Measurements from ENCODE around the gene MATK.

The MATK gene

DNA sequence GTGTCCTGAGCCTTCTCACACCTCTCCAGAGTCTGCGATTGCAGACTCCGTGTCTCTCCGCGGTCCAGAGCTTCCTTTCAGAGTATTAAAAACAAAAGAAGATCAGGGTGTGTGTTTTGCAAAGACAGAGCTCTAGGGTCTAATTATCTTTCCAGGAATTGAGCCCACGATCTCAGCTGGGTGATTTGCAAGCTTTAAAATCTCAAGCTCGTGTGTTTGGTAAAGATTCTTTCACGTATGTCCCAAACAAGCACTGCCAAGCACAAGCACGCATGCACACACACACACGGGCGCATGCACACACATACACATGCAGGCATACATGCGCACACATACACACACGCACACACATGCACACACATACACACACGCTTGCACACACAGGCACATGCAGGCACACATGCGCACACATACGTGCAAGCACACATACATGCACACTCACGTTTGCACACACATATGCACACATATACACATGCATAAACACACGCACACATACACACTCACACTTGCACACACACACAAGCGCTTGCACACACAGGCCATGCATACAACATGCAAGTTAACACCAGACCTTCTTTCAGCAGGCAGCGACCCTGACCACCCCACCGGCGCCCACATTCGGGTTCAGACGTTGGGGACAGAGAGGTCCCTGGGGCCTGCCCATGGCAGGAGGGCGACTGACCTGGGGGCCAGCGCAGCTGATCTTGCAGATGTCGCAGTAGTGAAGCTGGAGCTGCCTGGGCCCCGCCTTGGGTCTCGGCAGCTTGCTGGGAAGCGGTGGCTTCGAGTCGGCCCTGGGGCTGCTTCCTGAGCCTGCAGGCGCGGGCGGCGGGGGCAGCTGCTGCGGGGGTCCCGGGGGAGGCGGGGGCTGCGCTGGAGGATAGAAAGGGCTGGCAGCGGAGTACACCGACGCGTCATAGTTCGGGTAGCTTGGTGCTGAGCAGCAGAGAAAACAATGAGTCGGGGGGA lies 44.7 kb upstream of the MATK start:
- TF ChIP-seq ZFX (IDR thresholded peaks at IDR 0.05; ENCODE audit: borderline replicate concordance) (no peak), CTCF (IDR thresholded peaks at IDR 0.05) (no peak)
- H3K27ac ChIP-seq, result no peak overlapping the region

GRCh38 chr19:3827306-3827705 lies 41.1 kb upstream of the MATK start:
- no peak overlapping the region for H3K27ac ChIP-seq
- TF ChIP-seq ZFX (IDR thresholded peaks at IDR 0.05; ENCODE audit: borderline replicate concordance) (no peak), CTCF (IDR thresholded peaks at IDR 0.05) (no peak)

GRCh38 chr19:3826163-3826562 lies 40.0 kb upstream of the MATK start:
- H3K27ac ChIP-seq, result no peak overlapping the region
- TF ChIP-seq ZFX (IDR thresholded peaks at IDR 0.05; ENCODE audit: borderline replicate concordance), result no peak

DNA sequence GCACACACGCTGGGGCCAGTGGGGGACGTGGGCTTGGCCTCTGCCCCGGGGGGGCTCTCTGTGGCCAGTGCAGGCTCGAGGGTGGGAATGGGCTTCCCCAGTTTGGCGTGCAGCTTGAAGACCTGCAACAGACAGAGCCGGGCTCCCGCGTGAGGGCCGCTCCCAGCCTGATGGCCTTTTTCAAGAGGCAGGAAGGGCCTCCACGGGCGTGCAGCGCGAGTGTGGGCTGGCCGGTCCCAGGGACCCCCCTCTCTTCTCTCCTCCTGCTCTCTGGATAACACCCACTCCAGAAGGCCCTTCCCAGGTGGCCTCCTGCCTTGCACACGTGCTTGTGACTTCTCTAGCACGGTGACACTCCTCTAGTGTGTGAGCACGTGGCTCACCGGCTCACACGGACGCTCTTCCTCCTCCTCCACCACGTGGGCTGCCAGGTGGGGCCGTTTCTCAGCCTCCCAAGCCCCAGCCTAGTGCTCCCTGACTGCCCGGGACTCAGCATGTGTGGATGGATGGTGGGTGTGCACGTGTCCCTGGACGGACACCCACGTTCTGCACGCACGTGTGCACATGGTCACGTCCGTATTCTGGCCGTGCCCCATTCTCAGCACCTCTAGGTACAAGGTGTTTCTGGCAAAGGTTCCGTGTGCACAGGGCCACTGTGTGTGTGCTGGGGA lies 39.2 kb upstream of the MATK start:
- no peak overlapping the region for H3K27ac ChIP-seq

DNA sequence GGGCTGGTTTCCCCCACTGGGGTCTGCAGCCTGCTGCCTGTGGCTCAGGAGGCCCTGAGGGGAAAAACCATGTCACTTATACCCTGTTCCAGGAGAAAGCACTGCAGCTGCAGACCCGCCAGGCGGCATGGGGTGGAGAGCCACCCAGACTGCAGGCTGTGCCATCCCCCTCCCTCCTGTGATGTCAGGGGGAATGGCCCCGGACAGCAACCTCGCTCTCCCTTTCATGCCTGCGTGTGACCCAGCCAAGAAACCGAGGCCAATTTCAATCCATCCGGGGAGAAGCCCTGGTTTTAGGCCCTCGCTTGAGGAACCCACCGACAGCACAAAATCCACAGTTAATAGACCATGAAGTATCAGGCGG lies 37.2 kb upstream of the MATK start:
- no peak overlapping the region for H3K27ac ChIP-seq
- TF ChIP-seq ZFX (IDR thresholded peaks at IDR 0.05; ENCODE audit: borderline replicate concordance) (no peak), CTCF (IDR thresholded peaks at IDR 0.05) (no peak)

More for the DNA sequence above, 39.2 kb upstream of the MATK start:
- TF ChIP-seq ZFX (IDR thresholded peaks at IDR 0.05; ENCODE audit: borderline replicate concordance) (no peak), CTCF (IDR thresholded peaks at IDR 0.05) (no peak)

DNA sequence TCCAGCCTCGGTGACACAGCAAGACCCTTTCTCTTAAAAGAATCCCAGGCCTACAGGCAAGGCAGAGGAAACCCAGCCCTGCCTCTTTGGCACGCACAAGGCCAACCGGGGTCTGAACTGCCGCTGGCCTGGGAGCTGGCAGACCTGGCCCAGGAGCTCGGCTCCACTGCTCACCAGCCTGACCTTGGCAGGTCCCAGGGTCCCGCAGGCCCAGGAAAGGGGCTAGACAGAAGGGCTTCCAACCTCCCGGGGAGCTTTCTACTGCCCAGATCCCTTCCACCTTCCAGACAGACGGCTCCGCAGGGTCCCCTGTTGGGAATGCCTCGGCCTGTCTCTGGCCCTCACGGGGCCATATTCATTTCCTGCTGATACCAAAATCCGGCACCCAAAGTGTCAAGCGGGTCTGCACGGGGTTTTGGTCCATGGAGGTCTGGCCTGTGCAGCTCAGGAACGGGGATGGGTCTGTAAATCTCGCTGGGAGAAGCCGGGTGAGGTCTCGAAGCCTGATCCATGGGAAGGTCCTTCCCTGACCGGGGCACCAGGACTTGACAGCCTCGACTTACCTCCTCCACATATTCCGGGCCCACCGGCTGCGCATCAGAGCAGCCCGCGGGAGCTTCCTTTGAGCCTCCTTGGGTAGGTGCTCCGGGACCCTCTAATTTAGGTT lies 36.6 kb upstream of the MATK start:
- TF ChIP-seq ZFX (IDR thresholded peaks at IDR 0.05; ENCODE audit: borderline replicate concordance) (no peak), CTCF (IDR thresholded peaks at IDR 0.05) (no peak)
- H3K27ac ChIP-seq, result no peak overlapping the region

DNA sequence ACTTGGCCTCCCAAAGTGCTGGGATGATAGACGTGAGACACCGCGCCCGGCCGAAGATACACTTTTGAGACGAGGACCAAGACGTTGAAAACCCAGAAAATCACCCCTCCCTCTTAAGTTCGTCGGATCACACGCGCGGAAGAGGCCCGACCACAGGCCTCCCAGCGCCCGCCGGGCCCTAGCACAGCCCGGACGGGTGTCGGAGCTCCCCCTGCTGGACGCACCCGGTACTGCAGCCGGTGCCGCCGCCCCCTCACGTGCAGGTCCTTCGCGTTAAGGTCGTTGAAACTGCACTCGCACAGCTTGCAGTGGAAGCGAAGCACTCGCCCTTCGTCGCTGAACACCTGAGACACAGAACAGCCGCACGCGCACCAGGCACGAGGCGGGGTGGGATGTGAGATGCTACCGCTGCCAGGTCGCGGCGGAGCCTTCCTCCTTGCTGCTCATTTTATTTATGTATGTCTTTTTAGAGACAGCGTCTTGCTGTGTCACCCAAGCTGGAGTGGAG lies 35.7 kb upstream of the MATK start:
- H3K27ac ChIP-seq, result no peak overlapping the region
- TF ChIP-seq ZFX (IDR thresholded peaks at IDR 0.05; ENCODE audit: borderline replicate concordance), result no peak
- TF ChIP-seq CTCF (IDR thresholded peaks at IDR 0.05), result peak; percentile 95

Measured in 22Rv1 (cell line).